IMR-90 (cell line): ENCODE results near the gene RIMKLA.

Experiments used
- CTCF ChIP-seq: conservative IDR thresholded peaks from 2 replicates; pipeline ENCODE4 v1.5.1; 2012; ENCODE audit warnings: mild to moderate bottlenecking, low read depth, low read length, improper control_type of control experiment
- MAFK ChIP-seq: IDR thresholded peaks from 2 replicates; pipeline ENCODE4 v1.6.1; 2012; ENCODE audit warnings: low read depth, low read length, improper control_type of control experiment
- POLR2A ChIP-seq: IDR thresholded peaks from 2 replicates; pipeline ENCODE4 v1.6.1; 2012; ENCODE audit warnings: mild to moderate bottlenecking, low read depth, low read length
- RFX5 ChIP-seq: IDR thresholded peaks from 2 replicates; pipeline ENCODE4 v1.8.0; 2012; ENCODE audit warnings: low read depth, mild to moderate bottlenecking, low read length, moderate library complexity

DNA sequence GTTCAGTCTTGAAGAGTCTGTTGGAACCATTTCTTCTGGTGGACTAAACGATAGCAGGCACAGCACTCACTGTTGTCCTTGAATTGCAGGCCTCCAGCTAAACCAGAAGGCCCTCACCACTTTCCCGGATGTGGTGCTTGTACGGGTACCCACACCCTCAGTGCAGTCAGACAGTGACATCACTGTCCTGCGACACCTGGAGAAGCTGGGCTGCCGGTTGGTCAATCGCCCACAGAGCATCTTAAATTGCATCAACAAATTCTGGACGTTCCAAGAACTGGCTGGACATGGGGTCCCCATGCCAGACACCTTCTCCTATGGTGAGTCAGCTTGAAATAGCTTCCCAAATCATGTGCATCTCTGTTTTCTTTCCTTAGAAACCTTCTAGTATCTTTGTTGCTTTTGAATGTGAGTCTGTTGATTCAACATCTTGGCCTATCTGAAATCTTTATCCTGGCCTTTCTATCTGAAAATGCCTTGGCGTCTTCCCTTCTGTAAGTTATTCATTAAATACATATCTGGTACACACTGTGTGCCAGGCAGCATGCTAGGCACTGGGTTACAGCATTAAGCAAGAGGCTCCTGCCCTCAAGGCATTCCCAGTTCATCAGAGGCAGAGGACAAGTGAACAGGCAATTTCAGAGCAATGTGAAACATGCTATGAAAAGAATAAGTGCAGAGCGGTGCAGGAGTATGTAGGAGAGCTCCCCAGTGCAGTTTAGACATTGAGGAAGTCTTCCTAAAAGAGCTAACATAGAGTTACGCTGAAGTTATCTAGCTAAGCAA is 18.9 kb downstream of the RIMKLA start:
- TF ChIP-seq RFX5 (no peak), CTCF (no peak), POLR2A (no peak), MAFK (no peak)
